Measurements from ENCODE around the gene SPSB2. TPM values are rescaled to one million over a fixed set of nuclear protein-coding genes. Genes with fewer than 3 reads are reported as not detected.

The SPSB2 gene
- total RNA-seq, 1 donor: 11.9 TPM

DNA sequence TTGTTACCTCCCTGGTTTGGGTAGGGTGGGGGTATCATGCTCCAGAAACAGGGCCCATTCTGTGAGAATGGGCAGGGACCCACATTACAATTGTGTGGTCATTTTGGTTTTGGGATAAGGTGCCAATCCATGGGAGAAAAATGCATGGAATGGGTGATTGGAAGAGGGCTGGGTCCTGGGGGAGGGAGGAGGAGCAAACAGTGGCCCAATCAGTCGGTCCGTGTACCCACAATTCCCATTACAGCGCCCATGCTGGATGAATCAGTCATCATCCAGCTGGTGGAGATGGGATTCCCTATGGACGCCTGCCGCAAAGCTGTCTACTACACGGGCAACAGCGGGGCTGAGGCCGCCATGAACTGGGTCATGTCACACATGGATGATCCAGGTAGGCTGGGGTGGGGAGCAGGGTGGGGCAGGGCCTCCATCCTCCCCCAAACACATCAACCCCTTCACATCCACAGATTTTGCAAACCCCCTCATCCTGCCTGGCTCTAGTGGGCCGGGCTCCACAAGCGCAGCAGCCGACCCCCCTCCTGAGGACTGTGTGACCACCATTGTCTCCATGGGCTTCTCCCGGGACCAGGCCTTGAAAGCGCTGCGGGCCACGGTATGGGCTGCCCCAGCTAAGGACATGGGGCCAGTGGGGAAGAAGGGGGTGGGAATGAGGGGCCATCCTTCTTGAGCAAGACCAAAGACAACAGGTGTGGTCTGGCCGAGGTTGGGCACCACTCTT is 9.3 kb downstream of the SPSB2 start:
- Histone ChIP-seq H3K4me3 (ENCODE audit: insufficient read depth, low read length) (no peak overlapping the region), H3K79me2 (ENCODE audit: insufficient read depth, low read length) (peaks cover 14% of the 10 kb centered on the region), H3K36me3 (ENCODE audit: insufficient read depth, low read length) (peaks cover 60% of the 10 kb centered on the region), H2AFZ (ENCODE audit: low read length) (no peak overlapping the region), H3K4me1 (ENCODE audit: insufficient read depth, low read length) (peaks cover 16% of the 10 kb centered on the region), H3K27me3 (ENCODE audit: insufficient read depth, low read length) (no peaks in the 10 kb centered on the region), H3K4me2 (ENCODE audit: insufficient read depth, low read length) (peak overlapping the region; percentile 7), H3K9me3 (ENCODE audit: low read depth, low read length) (no peaks in the 10 kb centered on the region), H4K20me1 (ENCODE audit: insufficient read depth, low read length) (peaks cover 9% of the 10 kb centered on the region), H3K27ac (ENCODE audit: low read depth, low read length) (peak overlapping the region; percentile 74)
- TF ChIP-seq, protein P1, sequence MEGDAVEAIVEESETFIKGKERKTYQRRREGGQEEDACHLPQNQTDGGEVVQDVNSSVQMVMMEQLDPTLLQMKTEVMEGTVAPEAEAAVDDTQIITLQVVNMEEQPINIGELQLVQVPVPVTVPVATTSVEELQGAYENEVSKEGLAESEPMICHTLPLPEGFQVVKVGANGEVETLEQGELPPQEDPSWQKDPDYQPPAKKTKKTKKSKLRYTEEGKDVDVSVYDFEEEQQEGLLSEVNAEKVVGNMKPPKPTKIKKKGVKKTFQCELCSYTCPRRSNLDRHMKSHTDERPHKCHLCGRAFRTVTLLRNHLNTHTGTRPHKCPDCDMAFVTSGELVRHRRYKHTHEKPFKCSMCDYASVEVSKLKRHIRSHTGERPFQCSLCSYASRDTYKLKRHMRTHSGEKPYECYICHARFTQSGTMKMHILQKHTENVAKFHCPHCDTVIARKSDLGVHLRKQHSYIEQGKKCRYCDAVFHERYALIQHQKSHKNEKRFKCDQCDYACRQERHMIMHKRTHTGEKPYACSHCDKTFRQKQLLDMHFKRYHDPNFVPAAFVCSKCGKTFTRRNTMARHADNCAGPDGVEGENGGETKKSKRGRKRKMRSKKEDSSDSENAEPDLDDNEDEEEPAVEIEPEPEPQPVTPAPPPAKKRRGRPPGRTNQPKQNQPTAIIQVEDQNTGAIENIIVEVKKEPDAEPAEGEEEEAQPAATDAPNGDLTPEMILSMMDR (IDR thresholded peaks at IDR 0.05; ENCODE audit: extremely low read depth, low read depth, low read length): no peak
- DNase-seq (ENCODE audit: insufficient read length, low spot score, missing footprints): peak; percentile 98

DNA sequence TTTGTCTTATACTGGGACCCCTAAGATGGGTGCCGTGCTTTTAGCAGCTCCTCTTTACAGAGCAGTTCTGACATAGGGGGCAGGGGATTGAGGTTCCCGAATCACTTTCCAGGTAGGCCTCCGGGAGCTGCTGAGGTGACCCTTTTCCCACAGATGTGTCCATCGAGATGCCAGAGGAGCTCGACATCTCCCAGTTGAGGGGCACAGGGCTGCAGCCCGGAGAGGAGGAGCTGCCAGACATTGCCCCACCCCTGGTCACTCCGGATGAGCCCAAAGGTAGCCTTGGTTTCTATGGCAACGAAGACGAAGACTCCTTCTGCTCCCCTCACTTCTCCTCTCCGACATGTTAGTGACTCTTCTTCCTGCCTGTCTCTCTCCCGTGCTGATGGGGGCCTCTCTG is 10.1 kb downstream of the SPSB2 start:
- H3K27ac ChIP-seq (ENCODE audit: low read depth, low read length): peak overlapping the region; percentile 74
- H3K79me2 ChIP-seq (ENCODE audit: insufficient read depth, low read length): peaks cover 6% of the 10 kb centered on the region
- H3K4me1 ChIP-seq (ENCODE audit: insufficient read depth, low read length): peaks cover 11% of the 10 kb centered on the region
- TF ChIP-seq, protein P1 (IDR thresholded peaks at IDR 0.05; ENCODE audit: extremely low read depth, low read depth, low read length): no peak
- no peak overlapping the region for H3K4me3 ChIP-seq (ENCODE audit: insufficient read depth, low read length)
- H3K36me3 ChIP-seq (ENCODE audit: insufficient read depth, low read length): peaks cover 67% of the 10 kb centered on the region
- no peaks in the 10 kb centered on the region for H3K9me3 ChIP-seq (ENCODE audit: low read depth, low read length)
- H4K20me1 ChIP-seq (ENCODE audit: insufficient read depth, low read length): peaks cover 2% of the 10 kb centered on the region
- H2AFZ ChIP-seq (ENCODE audit: low read length): no peak overlapping the region
- peak; percentile 13 for DNase-seq (ENCODE audit: insufficient read length, low spot score, missing footprints)
- no peak overlapping the region for H3K4me2 ChIP-seq (ENCODE audit: insufficient read depth, low read length)
- no peaks in the 10 kb centered on the region for H3K27me3 ChIP-seq (ENCODE audit: insufficient read depth, low read length)

DNA sequence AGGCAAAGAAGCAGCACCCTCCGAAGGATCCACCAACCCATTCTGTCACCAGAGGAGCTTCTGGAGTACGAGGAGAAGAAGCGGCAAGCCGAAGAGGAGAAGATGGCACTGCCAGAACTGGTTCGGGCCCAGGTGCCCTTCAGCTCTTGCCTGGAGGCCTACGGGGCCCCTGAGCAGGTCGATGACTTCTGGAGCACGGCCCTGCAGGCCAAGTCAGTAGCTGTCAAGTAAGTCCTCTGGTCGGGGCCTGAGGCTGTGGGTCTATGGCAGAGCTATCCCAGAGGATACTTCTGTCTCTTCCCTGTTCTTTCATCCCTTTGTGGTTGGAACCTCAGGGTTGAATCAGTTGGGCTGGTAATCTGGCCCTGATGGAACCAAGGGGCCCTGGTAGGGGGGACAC is 11.7 kb downstream of the SPSB2 start:
- H3K27me3 ChIP-seq (ENCODE audit: insufficient read depth, low read length): no peaks in the 10 kb centered on the region
- H3K4me3 ChIP-seq (ENCODE audit: insufficient read depth, low read length): no peak overlapping the region
- H4K20me1 ChIP-seq (ENCODE audit: insufficient read depth, low read length): no peaks in the 10 kb centered on the region
- H3K9me3 ChIP-seq (ENCODE audit: low read depth, low read length): no peaks in the 10 kb centered on the region
- H3K4me2 ChIP-seq (ENCODE audit: insufficient read depth, low read length): no peak overlapping the region
- H3K4me1 ChIP-seq (ENCODE audit: insufficient read depth, low read length): peaks cover 5% of the 10 kb centered on the region
- peak; percentile 25 for DNase-seq (ENCODE audit: insufficient read length, low spot score, missing footprints)
- TF ChIP-seq, protein P1 (IDR thresholded peaks at IDR 0.05; ENCODE audit: extremely low read depth, low read depth, low read length): no peak
- H3K79me2 ChIP-seq (ENCODE audit: insufficient read depth, low read length): peaks cover 7% of the 10 kb centered on the region
- no peak overlapping the region for H3K27ac ChIP-seq (ENCODE audit: low read depth, low read length)
- H2AFZ ChIP-seq (ENCODE audit: low read length): no peak overlapping the region
- H3K36me3 ChIP-seq (ENCODE audit: insufficient read depth, low read length): peaks cover 83% of the 10 kb centered on the region

DNA sequence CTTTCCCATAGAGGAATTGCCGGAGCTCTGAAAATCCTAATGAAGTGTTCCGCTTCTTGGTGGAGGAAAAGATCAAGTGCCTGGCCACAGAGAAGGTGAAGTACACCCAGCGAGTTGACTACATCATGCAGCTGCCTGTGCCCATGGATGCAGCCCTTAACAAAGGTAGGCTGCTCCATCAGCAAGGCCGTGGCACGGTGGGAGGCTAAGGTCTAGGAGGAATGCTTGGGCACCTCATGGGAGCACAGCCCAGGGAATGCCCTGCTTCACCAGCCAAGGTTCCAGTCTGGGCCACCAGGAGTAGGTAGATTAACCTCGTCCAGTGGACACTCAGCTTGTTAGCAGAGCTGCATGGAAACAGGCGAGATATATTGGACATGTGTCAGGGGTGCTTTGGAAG is 12.2 kb downstream of the SPSB2 start:
- Histone ChIP-seq H2AFZ (ENCODE audit: low read length) (no peak overlapping the region), H3K27me3 (ENCODE audit: insufficient read depth, low read length) (no peaks in the 10 kb centered on the region), H3K4me1 (ENCODE audit: insufficient read depth, low read length) (peaks cover 5% of the 10 kb centered on the region), H3K9me3 (ENCODE audit: low read depth, low read length) (no peaks in the 10 kb centered on the region), H3K79me2 (ENCODE audit: insufficient read depth, low read length) (peaks cover 12% of the 10 kb centered on the region), H4K20me1 (ENCODE audit: insufficient read depth, low read length) (no peaks in the 10 kb centered on the region), H3K27ac (ENCODE audit: low read depth, low read length) (no peak overlapping the region), H3K36me3 (ENCODE audit: insufficient read depth, low read length) (peaks cover 82% of the 10 kb centered on the region), H3K4me3 (ENCODE audit: insufficient read depth, low read length) (no peak overlapping the region), H3K4me2 (ENCODE audit: insufficient read depth, low read length) (no peak overlapping the region)
- TF ChIP-seq, protein P1 (IDR thresholded peaks at IDR 0.05; ENCODE audit: extremely low read depth, low read depth, low read length): no peak
- DNase-seq (ENCODE audit: insufficient read length, low spot score, missing footprints): no peak

Measured in osteoblast (primary cell).